G401 (cell line): Measurements from ENCODE around the gene CCDC149. TPM values are rescaled to one million over a fixed set of nuclear protein-coding genes. Genes with fewer than 3 reads are reported as not detected.

ENCODE experiments used
- DNase-seq: peaks from one replicate; pipeline ENCODE4 v3.0.0-alpha.2; 2015; ENCODE audit warnings: low spot score
- in situ Hi-C: cut with HindIII; loops from 2 replicates; pipeline ENCODE4 v1.10.0; 2016; ENCODE audit warnings: low sequenced_read_pairs, mixed read lengths
- total RNA-seq: library from RNA; depleted of rRNA; stranded (reverse); fragments of >200 nt; shearing (Covaris generic); gene quantifications from 2 replicates; pipeline ENCODE4 v1.2.3, GENCODE V29; 2014; rRNA removed

The CCDC149 gene
- total RNA-seq, 1 experiment from 2014 or later = not detected

DNA sequence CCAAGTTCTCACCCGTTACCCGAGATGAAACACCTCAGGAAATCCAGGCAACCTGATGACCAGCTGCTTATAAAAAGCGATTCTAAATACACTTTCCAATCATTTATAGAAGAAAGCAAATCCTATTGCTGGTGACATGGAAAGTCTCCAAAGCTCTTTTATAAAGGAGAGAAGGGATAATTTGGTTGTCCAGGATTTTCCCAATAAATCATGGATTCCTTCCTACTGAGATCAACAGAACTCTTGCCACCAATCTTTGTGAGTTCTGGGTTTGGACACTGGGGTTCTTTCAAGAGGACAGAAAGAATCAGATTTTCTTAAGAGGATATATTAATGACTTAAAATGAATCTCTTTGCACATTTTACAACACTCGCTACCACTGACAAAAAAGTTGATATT lies 142.2 kb downstream of the CCDC149 start:
- DNase-seq = no peak
- in situ Hi-C loops = no loop called here

DNA sequence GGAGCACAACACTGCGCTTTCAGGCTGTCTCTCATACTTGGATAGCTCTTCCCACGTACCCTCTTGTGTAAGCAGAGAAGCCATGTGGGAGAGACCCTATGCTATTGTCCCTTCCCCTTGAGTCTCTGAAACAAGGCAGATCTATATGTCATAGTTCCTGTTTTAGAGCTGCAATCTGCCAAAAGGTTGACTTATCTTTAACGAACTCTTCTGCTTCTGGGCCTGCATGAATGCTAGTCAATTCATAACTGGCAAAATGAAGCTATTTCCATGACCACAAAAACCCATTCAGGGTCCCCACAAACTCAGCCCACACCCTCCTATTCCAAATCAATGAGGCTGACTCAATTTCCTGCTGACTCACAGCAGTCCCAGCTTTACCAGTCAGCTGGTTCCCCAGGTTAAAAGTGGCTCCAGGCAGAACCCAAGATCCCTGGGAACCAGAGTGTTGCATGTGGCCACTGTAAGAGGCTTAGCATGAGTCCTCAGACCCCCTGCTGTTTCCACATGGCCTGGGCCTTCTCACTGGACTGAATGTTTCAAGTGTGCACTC lies 142.7 kb downstream of the CCDC149 start:
- in situ Hi-C loops = no loop called here
- no peak for DNase-seq

DNA sequence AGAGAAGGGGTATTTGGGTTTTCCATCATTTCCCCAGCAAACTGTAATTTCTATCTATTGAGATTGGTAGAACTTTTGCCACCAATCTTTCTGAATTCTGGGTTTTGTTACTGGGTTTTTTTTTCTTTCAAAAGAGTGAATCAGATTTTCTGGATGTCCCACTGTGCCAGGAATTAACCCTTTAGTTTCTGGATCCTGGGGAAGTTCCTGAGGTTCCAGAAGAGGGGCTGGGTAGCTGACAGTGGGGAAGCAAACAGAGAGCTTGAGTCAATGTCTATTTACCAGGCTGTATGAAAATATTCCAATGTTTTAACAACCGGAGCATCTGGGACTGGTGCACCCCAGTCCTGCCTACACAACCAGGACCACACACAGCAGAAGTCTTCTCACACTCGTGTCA lies 143.3 kb downstream of the CCDC149 start:
- no peak for DNase-seq
- in situ Hi-C loops = no loop called here

DNA sequence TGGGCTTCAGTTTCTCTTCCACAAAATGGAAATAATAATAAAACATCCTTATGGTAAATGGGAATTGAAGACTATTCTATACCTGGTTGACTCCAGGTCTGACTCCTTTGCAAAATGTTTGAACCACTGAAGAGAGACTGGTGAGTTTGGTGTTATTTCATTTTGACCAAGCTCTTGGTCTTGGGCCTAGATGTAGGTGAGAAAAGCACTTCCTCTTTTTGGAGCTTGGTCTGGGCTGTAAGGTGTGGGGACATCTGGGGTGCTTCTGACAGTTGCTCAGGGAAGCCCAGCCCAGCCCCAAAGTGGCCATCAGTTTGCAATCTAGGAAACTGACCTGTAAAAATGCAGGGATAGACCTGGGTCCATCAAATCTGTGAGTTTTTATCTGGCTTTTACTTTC lies 144.2 kb downstream of the CCDC149 start:
- DNase-seq = no peak
- in situ Hi-C loops = no loop called here

DNA sequence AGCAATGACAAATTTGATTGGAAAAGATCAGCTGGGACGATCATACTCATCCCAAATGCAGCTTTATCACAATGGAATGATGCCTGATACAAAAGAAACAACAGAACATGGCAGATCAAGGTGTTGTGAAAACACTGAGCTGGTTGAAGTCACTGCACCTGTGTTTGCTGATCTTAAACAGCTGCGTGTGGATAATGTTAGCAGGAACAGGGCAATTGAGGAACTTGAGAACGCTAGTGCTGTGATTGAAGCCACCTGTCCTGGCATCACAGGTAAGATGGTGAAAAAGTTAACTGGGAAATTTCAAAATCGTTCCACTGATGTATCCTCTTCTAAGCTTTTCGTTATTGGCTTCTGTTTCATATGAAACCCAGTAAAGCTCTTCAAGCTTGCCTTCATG lies 144.8 kb downstream of the CCDC149 start:
- in situ Hi-C loops = no loop called here
- no peak for DNase-seq

DNA sequence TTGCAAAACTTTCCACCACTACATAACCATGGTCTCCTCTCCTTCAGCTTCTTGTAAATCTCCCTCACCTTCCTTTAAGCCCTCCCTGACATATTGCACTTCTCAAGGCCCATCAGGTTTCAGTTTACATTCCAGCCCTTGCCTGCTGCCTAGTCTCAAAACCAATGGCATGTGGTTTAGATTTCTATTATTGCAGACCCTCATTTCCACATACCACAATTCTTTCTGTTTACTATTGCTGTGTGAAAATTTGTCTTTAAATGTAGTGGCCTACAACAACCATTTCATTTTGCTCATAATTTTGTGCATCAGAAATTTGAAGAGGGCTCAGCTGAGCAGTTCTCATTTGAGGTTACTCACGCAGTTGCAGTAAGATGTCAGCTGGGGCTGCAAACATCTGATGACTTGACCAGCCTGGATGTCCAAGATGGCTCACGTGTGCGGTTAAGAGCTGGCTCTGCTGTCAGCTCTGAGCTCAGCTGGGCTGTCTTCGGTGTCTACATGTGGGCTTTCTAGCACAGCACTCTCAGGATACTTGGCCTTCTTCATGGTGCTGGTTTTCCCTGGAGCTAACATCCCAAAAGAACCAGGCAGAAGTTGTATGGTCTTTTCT lies 147.4 kb downstream of the CCDC149 start:
- in situ Hi-C loops = no loop called here
- DNase-seq = no peak

DNA sequence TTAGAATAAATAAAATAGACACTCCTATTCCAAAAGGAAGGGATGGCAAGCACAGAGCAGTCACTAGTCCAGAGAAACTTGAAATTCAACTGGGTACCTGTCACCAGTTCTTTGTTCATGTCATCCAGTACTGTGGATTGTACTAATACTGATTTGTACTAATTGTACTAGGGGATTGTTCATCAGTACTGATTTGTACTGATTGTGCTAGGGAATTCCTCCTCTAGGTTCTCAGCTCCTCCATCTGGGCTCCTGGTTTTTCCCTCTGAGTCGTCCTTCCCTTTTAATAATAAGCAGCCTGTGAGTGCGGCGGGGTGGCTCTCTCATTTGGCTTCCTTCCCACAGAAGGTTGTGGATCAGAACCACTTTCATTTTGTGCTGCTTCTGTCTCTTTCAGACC lies 148.5 kb downstream of the CCDC149 start:
- no peak for DNase-seq
- in situ Hi-C loops = no loop called here

DNA sequence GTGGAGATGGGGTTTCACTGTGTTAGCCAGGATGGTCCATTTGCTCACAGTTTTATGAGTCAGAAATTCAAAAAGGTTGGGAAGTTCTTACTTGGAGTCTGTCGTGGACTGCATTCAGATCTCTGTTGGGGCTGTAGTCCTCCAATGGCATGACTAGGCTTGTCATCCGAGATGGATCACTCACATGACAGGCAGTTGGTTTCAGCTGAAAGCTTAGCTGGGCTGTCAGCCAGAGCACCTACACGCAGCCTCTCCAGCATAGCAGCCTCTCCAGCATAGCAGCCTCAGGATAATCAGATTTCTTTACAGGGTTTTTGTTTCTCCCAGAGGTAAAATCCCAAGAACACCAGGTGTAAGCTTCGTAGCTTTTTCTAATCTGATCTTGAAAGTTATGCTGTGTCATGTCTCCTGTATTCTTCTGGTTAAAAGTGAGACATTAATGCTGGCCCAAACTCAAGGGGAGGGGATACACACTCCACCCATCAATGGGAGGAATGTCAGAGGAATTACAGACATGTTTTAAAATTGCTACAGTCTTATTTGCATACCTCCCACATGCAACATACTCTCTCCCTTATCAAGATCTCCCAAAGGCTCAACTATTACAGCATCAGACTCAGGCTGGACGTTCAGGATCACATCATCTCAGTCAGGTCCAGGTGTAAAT lies 149.1 kb downstream of the CCDC149 start:
- in situ Hi-C loops = no loop called here
- DNase-seq = no peak

Other genes starting within 250 kb of the CCDC149 start
- not detected in 2 replicates for gene SOD3, start 117.5 kb downstream of the CCDC149 start, total RNA-seq
- gene LGI2, start 117.9 kb upstream of the CCDC149 start, total RNA-seq = not detected in 2 replicates
- 4.7 and 5.9 TPM in 2 replicates for gene SEPSECS, start 247.4 kb upstream of the CCDC149 start, total RNA-seq